Measurements from ENCODE around the gene DEK. TPM values are rescaled to one million over a fixed set of nuclear protein-coding genes. Genes with fewer than 3 reads are reported as not detected.
"Not testable (repeated sequence)": the region's sequence is repeated elsewhere in the genome, so short reads cannot be mapped to it uniquely, and the experiment has no call there.

The DEK gene
- total and polyA plus RNA-seq, 2 donors (not counting 1 experiment from before 2014, with no cell fraction given): 13.6 to 114 TPM

DNA sequence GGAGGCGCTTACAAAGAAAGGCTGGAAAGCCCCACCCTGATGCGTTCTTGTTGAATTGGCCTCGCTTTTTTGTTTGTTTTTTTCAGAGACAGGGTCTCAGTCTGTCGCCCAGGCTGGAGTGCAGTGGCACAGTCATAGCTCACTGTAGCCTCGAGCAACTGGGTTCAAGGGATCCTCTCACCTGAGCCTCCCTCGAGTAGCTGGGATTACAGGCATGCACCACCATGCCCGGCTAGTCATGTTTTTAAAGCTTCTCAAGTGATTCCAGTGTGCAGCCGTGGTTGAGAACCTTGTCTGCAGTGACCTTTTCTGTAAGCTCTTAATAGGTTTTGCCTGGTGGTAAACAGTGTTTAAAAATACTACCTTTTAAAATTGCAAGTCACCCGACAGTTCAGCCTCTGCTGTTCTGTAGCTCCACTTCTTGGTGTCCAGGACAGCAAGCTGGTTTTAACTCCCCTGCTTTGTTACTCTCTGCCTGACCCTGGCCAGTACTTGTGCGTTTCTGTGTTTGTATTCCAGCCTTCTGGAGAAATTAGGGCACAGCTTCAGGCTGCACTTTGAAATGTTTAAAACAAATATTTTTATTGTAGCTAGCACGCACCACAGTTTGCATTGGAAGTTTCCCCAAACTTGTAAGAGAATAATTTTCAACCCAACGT lies 54.7 kb downstream of the DEK start:
- POLR2A ChIA-PET: no interaction called here
- Mint-ChIP-seq H3K4me3 (no peak overlapping the region), H3K4me1 (peaks cover 15% of the 10 kb centered on the region), H3K27me3 (no peaks in the 10 kb centered on the region), H3K9me3 (ENCODE audit: insufficient read depth) (no peaks in the 10 kb centered on the region), H3K27ac (no peak overlapping the region)
- H3K9me3 ChIP-seq (ENCODE audit: control extremely low read depth in 1 of 3, control insufficient read depth in 2 of 3, insufficient read depth in 1 of 3, low read length in 2 of 3): no peaks in the 10 kb centered on the region
- H3K79me2 ChIP-seq (ENCODE audit: control insufficient read depth, insufficient read depth, low read length): no peaks in the 10 kb centered on the region
- H3K4me1 ChIP-seq (ENCODE audit: control insufficient read depth in 2 of 2, insufficient read depth in 2 of 2, low read length in 2 of 2): peaks cover 0 to 4% of the 10 kb centered on the region in 2 donors
- DNase-seq: no peak
- ATAC-seq (ENCODE audit: low read depth): no peak
- no peaks in the 10 kb centered on the region for H4K20me1 ChIP-seq (ENCODE audit: control insufficient read depth, insufficient read depth, low read length, poor library complexity, severe bottlenecking)
- no peaks in the 10 kb centered on the region for H3K27me3 ChIP-seq (replicated peaks in 1 of 4; ENCODE audit: control extremely low read depth in 1 of 4, control insufficient read depth in 3 of 4, insufficient read depth in 4 of 4, low read length in 3 of 4)
- no peak for TF ChIP-seq EZH2 (IDR thresholded peaks at IDR 0.05; ENCODE audit: borderline replicate concordance, insufficient read depth, low read depth, low read length, poor library complexity, severe bottlenecking)
- TF ChIP-seq, protein P1, sequence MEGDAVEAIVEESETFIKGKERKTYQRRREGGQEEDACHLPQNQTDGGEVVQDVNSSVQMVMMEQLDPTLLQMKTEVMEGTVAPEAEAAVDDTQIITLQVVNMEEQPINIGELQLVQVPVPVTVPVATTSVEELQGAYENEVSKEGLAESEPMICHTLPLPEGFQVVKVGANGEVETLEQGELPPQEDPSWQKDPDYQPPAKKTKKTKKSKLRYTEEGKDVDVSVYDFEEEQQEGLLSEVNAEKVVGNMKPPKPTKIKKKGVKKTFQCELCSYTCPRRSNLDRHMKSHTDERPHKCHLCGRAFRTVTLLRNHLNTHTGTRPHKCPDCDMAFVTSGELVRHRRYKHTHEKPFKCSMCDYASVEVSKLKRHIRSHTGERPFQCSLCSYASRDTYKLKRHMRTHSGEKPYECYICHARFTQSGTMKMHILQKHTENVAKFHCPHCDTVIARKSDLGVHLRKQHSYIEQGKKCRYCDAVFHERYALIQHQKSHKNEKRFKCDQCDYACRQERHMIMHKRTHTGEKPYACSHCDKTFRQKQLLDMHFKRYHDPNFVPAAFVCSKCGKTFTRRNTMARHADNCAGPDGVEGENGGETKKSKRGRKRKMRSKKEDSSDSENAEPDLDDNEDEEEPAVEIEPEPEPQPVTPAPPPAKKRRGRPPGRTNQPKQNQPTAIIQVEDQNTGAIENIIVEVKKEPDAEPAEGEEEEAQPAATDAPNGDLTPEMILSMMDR (IDR thresholded peaks at IDR 0.05): no peak
- peaks cover 0 to 46% of the 10 kb centered on the region in 2 experiments for H3K36me3 ChIP-seq (replicated peaks in 1 of 2; ENCODE audit: control extremely low read depth in 1 of 2, control insufficient read depth in 1 of 2, extremely low read depth in 1 of 2, insufficient read depth in 2 of 2, low read length in 1 of 2)
- no peak overlapping the region for H3K4me3 ChIP-seq (ENCODE audit: control extremely low read depth in 1 of 5, extremely low read depth in 1 of 5, insufficient read depth in 1 of 5, low read depth in 2 of 5, low read length in 4 of 5)
- CTCF ChIA-PET: no interaction called here
- H2AFZ ChIP-seq (ENCODE audit: insufficient read depth, low read depth, low read length, poor library complexity, severe bottlenecking): no peak overlapping the region
- no peak overlapping the region for H3K27ac ChIP-seq (ENCODE audit: low read length in 2 of 2)
- WGBS (ENCODE audit: insufficient coverage): 97% methylated on average over 7 of the region's 12 CpGs
- no peak overlapping the region for H3K4me2 ChIP-seq (replicated peaks; ENCODE audit: low read depth, low read length, poor library complexity, severe bottlenecking)
- intact Hi-C loops (cut with micrococcal nuclease): no loop called here
- no peak overlapping the region for H3K9ac ChIP-seq (ENCODE audit: low read length)

DNA sequence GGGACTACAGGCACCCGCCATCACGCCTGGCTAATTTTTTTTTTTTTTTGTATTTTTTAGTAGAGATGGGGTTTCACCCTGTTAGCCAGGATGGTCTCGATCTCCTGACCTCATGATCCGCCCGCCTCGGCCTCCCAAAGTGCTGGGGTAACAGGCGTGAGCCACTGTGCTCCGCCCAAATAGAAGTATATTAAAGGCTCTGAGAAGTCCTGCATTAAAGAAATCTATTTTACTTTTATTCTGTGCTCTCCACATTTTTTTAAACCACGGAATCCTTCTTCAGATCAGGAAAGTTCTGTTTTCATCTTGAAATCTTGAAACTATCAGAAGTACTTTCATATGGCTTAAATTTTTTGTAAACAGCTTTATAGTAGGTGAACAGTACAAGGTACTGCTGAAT lies 55.6 kb downstream of the DEK start:
- H3K27ac Mint-ChIP-seq; H3K9me3 Mint-ChIP-seq (ENCODE audit: insufficient read depth); ATAC-seq (ENCODE audit: low read depth); H3K9me3 ChIP-seq (ENCODE audit: control extremely low read depth in 1 of 3, control insufficient read depth in 2 of 3, insufficient read depth in 1 of 3, low read length in 2 of 3); POLR2A ChIA-PET; intact Hi-C loops (cut with micrococcal nuclease); H3K4me1 Mint-ChIP-seq; H3K4me3 Mint-ChIP-seq; DNase-seq; H2AFZ ChIP-seq (ENCODE audit: insufficient read depth, low read depth, low read length, poor library complexity, severe bottlenecking); H3K79me2 ChIP-seq (ENCODE audit: control insufficient read depth, insufficient read depth, low read length); H3K4me3 ChIP-seq (ENCODE audit: control extremely low read depth in 1 of 5, extremely low read depth in 1 of 5, insufficient read depth in 1 of 5, low read depth in 2 of 5, low read length in 4 of 5); H3K27me3 ChIP-seq (replicated peaks in 1 of 4; ENCODE audit: control extremely low read depth in 1 of 4, control insufficient read depth in 3 of 4, insufficient read depth in 4 of 4, low read length in 3 of 4); H3K4me2 ChIP-seq (replicated peaks; ENCODE audit: low read depth, low read length, poor library complexity, severe bottlenecking); H3K27ac ChIP-seq (ENCODE audit: low read length in 2 of 2); H4K20me1 ChIP-seq (ENCODE audit: control insufficient read depth, insufficient read depth, low read length, poor library complexity, severe bottlenecking); H3K4me1 ChIP-seq (ENCODE audit: control insufficient read depth in 2 of 2, insufficient read depth in 2 of 2, low read length in 2 of 2); H3K9ac ChIP-seq (ENCODE audit: low read length); H3K27me3 Mint-ChIP-seq: not testable (repeated sequence)
- WGBS (ENCODE audit: insufficient coverage): 100% methylated on average over 1 of the region's 9 CpGs
- H3K36me3 ChIP-seq (replicated peaks in 1 of 2; ENCODE audit: control extremely low read depth in 1 of 2, control insufficient read depth in 1 of 2, extremely low read depth in 1 of 2, insufficient read depth in 2 of 2, low read length in 1 of 2): peaks cover 2 to 47% of the 10 kb centered on the region in 2 experiments
- CTCF ChIA-PET: interaction anchor here (0.6 kb wide), 1 partner anchor 100 kb away, joined by 3 read pairs; no protein-coding TSS in a partner anchor
